H1 (cell line): ENCODE results near the gene PDE2A. TPM values are rescaled to one million over a fixed set of nuclear protein-coding genes. Genes with fewer than 3 reads are reported as not detected.

ENCODE experiments used
- CBX8 ChIP-seq: fragments of 300-800, 300-1000 bp; sonication (generic); IDR thresholded peaks from 2 replicates; pipeline ENCODE4 v1.7.1; 2016; ENCODE audit warnings: low read depth, low read length, borderline replicate concordance
- CHD7 ChIP-seq: fragments of 300-600 bp; sonication (generic); IDR thresholded peaks from 2 replicates; pipeline ENCODE4 v1.7.1; 2012; ENCODE audit warnings: low read length, moderate library complexity, mild to moderate bottlenecking, inconsistent platforms; ENCODE audit not compliant: insufficient replicate concordance
- EGR1 ChIP-seq: IDR thresholded peaks from 2 replicates; pipeline ENCODE4 v1.6.1; 2011; ENCODE audit warnings: low read depth, low read length, borderline replicate concordance
- HDAC2 ChIP-seq, 2 experiments: fragments of 300-600 bp in 1 of 2; sonication (generic) in 1 of 2; IDR thresholded peaks; 2 replicates each; pipeline ENCODE4 v1.6.1; 2011 to 2012; ENCODE audit warnings: low read depth in 2 of 2, low read length in 2 of 2, mild to moderate bottlenecking in 2 of 2, moderate library complexity in 2 of 2, borderline replicate concordance in 1 of 2, inconsistent platforms in 1 of 2
- NANOG ChIP-seq: IDR thresholded peaks from 2 replicates; pipeline ENCODE4 v1.6.1; 2011; ENCODE audit warnings: low read length, low read depth, mild to moderate bottlenecking, inconsistent platforms; ENCODE audit not compliant: insufficient read depth, poor library complexity, severe bottlenecking
- RBBP5 ChIP-seq: IDR thresholded peaks from 2 replicates; pipeline ENCODE4 v1.7.1; 2012; ENCODE audit warnings: low read depth, mild to moderate bottlenecking, inconsistent platforms, low read length, moderate library complexity, borderline replicate concordance
- RFX5 ChIP-seq: IDR thresholded peaks from 2 replicates; pipeline ENCODE4 v1.6.1; 2011; ENCODE audit warnings: low read depth, low read length, improper control_type of control experiment, borderline replicate concordance
- SIRT6 ChIP-seq: IDR thresholded peaks from one replicate; pipeline ENCODE4 v1.7.1; 2012; ENCODE audit warnings: low read length, inconsistent platforms
- TCF12 ChIP-seq: IDR thresholded peaks from 2 replicates; pipeline ENCODE4 v1.6.1; 2011; ENCODE audit warnings: low read depth, mild to moderate bottlenecking, low read length
- TEAD4 ChIP-seq: IDR thresholded peaks from 2 replicates; pipeline ENCODE4 v1.6.1; 2012; ENCODE audit warnings: low read depth, low read length, inconsistent platforms, mixed read lengths
- USF2 ChIP-seq: IDR thresholded peaks from 2 replicates; pipeline ENCODE4 v1.6.1; 2011; ENCODE audit warnings: low read length, improper control_type of control experiment
- polyA plus RNA-seq, 7 experiments: library from polyadenylated mRNA; depleted of rRNA in 3 of 7; stranded (reverse) in 5 of 7; unstranded in 2 of 7; fragments of >200 nt in 5 of 7; fragments of 200-250 nt in 2 of 7; gene quantifications; 1 replicate in 5 of 7; 2 replicates in 1 of 7; 4 replicates in 1 of 7; pipeline versions ENCODE4 v1.2.1 to v1.2.3, GENCODE V29; 2011 to 2013; ENCODE audit warnings: missing spikeins in 2 of 7, mixed read lengths in 2 of 7
- total RNA-seq: library from RNA; stranded (reverse); fragmentation: NEBNext Ultra II Directional; extraction: Animal tissue kit (Norgen Biotek cat#: 25700); gene quantifications from 2 replicates; pipeline ENCODE4 v1.2.1, GENCODE V29; 2021

PDE2A gene
- total and polyA plus RNA-seq, 2 of the 8 experiments (the other 6 are each of a cell fraction or from before 2014, with no cell fraction given): 3.4 to 7.1 TPM

GRCh38 chr11:72614381-72614780, 59.8 kb downstream of the PDE2A start (continued):
- TF ChIP-seq CHD7: no peak
- TF ChIP-seq EGR1: no peak
- TF ChIP-seq CBX8: no peak
- no peak for TF ChIP-seq RBBP5
- no peak for TF ChIP-seq HDAC2 (IDR thresholded peaks at IDR 0.05; ENCODE audit: borderline replicate concordance in 1 of 2, low read depth in 2 of 2, low read length in 2 of 2)
- TF ChIP-seq SIRT6: no peak
- TF ChIP-seq NANOG: no peak
- TF ChIP-seq RFX5: no peak
- no peak for TF ChIP-seq TEAD4
- TF ChIP-seq TCF12: no peak
- no peak for TF ChIP-seq USF2
